ENCODE measurements around the gene STT3A. TPM values are rescaled to one million over a fixed set of nuclear protein-coding genes. Genes with fewer than 3 reads are reported as not detected.
A peak's percentile ranks its signal among the peaks of the same experiment; 100 is the strongest.

The STT3A gene
- total RNA-seq, 1 donor from 2014 or later, result 157 TPM

DNA sequence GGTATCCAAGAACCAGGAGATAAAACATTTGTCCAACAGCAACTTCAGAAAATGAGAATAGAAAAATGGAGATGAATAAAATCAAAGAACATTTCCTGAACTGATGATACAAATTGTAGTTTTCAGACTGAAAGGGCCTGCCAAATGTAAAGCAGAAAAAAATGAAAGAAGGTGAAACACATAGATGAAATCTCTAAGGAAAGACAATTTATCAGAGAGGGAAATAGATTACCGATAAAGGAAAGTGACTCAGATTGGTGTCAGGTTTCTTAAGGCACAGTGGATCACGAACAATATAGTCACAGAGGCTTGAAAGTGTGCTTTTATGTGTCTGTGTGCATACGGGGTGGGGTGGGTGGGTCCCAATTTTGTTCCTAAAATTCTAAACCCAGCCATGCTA is 4.1 kb upstream of the STT3A start:
- DNase-seq (ENCODE audit: extremely low spot score, unreplicated experiment), result no peak
- Mint-ChIP-seq H3K9me3 (no peaks in the 10 kb centered on the region), H3K4me1 (ENCODE audit: unreplicated experiment) (peaks cover 8% of the 10 kb centered on the region), H3K27ac (peak overlapping the region; percentile 40), H3K4me3 (peak overlapping the region; percentile 22), H3K36me3 (peaks cover 14% of the 10 kb centered on the region), H3K27me3 (no peaks in the 10 kb centered on the region)
- TF ChIP-seq, protein P1, sequence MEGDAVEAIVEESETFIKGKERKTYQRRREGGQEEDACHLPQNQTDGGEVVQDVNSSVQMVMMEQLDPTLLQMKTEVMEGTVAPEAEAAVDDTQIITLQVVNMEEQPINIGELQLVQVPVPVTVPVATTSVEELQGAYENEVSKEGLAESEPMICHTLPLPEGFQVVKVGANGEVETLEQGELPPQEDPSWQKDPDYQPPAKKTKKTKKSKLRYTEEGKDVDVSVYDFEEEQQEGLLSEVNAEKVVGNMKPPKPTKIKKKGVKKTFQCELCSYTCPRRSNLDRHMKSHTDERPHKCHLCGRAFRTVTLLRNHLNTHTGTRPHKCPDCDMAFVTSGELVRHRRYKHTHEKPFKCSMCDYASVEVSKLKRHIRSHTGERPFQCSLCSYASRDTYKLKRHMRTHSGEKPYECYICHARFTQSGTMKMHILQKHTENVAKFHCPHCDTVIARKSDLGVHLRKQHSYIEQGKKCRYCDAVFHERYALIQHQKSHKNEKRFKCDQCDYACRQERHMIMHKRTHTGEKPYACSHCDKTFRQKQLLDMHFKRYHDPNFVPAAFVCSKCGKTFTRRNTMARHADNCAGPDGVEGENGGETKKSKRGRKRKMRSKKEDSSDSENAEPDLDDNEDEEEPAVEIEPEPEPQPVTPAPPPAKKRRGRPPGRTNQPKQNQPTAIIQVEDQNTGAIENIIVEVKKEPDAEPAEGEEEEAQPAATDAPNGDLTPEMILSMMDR (conservative IDR thresholded peaks at IDR 0.05), result no peak

DNA sequence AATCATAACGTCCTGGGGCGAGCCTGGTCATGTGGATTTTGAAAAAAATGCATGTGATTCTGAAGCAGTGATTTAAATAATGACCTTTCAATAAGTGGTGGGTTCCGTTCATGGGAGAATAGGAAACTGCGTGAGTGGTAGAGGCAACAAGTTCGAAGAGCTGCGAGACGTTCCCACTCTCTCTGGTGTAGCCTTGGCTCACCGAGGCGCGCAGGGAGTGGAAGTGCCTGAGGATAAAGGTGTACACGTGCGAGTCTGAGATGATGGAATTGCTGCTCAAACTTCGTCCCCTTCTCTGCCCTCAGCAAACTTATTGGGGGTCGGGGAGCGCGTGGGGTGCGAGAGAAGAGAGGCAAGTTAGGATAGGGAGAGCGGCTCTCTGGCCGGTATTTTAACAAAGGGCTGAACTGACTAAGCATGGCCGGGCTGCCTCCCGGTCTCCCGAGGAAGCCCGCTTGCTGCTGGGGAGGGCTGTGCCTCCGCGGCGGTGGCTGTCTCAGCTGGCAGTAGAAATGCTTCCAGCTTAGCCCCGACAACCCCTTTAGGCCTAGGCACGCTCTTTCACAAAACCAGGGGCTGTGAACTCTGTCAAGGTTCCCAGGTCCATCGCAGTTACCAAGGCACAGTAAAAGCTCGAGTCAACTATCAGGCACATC is 875 bp upstream of the STT3A start:
- no peak for DNase-seq (ENCODE audit: extremely low spot score, unreplicated experiment)
- TF ChIP-seq, protein P1 (conservative IDR thresholded peaks at IDR 0.05), result no peak
- Mint-ChIP-seq H3K27me3 (no peaks in the 10 kb centered on the region), H3K36me3 (peaks cover 5% of the 10 kb centered on the region), H3K9me3 (no peaks in the 10 kb centered on the region), H3K4me1 (ENCODE audit: unreplicated experiment) (peaks cover 15% of the 10 kb centered on the region), H3K4me3 (peak overlapping the region; percentile 98), H3K27ac (peak overlapping the region; percentile 99)

GRCh38 chr11:125593114-125593820 is 615 bp downstream of the STT3A start:
- Mint-ChIP-seq H3K4me3 (peak overlapping the region; percentile 98), H3K4me1 (ENCODE audit: unreplicated experiment) (peaks cover 13% of the 10 kb centered on the region), H3K36me3 (peaks cover 8% of the 10 kb centered on the region), H3K27me3 (no peaks in the 10 kb centered on the region), H3K27ac (peak overlapping the region; percentile 99), H3K9me3 (no peaks in the 10 kb centered on the region)
- TF ChIP-seq, protein P1 (conservative IDR thresholded peaks at IDR 0.05), result no peak
- DNase-seq (ENCODE audit: extremely low spot score, unreplicated experiment), result no peak

GRCh38 chr11:125594958-125595357 is 2.3 kb downstream of the STT3A start:
- no peaks in the 10 kb centered on the region for H3K9me3 Mint-ChIP-seq
- peaks cover 10% of the 10 kb centered on the region for H3K4me1 Mint-ChIP-seq (ENCODE audit: unreplicated experiment)
- TF ChIP-seq, protein P1 (conservative IDR thresholded peaks at IDR 0.05), result no peak
- H3K36me3 Mint-ChIP-seq, result peaks cover 15% of the 10 kb centered on the region
- peak overlapping the region; percentile 49 for H3K4me3 Mint-ChIP-seq
- DNase-seq (ENCODE audit: extremely low spot score, unreplicated experiment), result no peak
- no peaks in the 10 kb centered on the region for H3K27me3 Mint-ChIP-seq
- H3K27ac Mint-ChIP-seq, result no peak overlapping the region

- no peak overlapping the region for H3K4me3 Mint-ChIP-seq
- DNase-seq (ENCODE audit: extremely low spot score, unreplicated experiment), result no peak
- no peak overlapping the region for H3K27ac Mint-ChIP-seq
- H3K9me3 Mint-ChIP-seq, result no peaks in the 10 kb centered on the region
- no peaks in the 10 kb centered on the region for H3K27me3 Mint-ChIP-seq
- peaks cover 34% of the 10 kb centered on the region for H3K36me3 Mint-ChIP-seq
- no peaks in the 10 kb centered on the region for H3K4me1 Mint-ChIP-seq (ENCODE audit: unreplicated experiment)
- TF ChIP-seq, protein P1 (conservative IDR thresholded peaks at IDR 0.05), result no peak
These were observed 8.0 kb downstream of the STT3A start for GRCh38 chr11:125600663-125601062.

Data from type B pancreatic cell (in vitro differentiated cells).